Activated T-helper 17 cell treated with anti-CD3 and anti-CD28 coated beads, Interleukin-2, amount 50 U/mL, for 72 hours (primary cell): ENCODE data around the gene CAPS. TPM values are rescaled to one million over a fixed set of nuclear protein-coding genes. Genes with fewer than 3 reads are reported as not detected.

Experiments
- ATAC-seq: fragments of 150-1000 bp; cut with Tn5 transposase; replicated peaks from 2 replicates; pipeline ENCODE4 v1.10.0; 2021; ENCODE audit warnings: mild to moderate bottlenecking, moderate library complexity
- H3K27ac Mint-ChIP-seq: one replicate; pipeline ENCODE4 v1.8.0; 2022; ENCODE audit warnings: mixed read lengths
- H3K27me3 Mint-ChIP-seq: one replicate; pipeline ENCODE4 v1.8.0; 2022; ENCODE audit warnings: mixed read lengths
- H3K36me3 Mint-ChIP-seq: one replicate; pipeline ENCODE4 v1.8.0; 2022; ENCODE audit warnings: low read depth, mild to moderate bottlenecking, mixed read lengths
- H3K4me1 Mint-ChIP-seq: one replicate; pipeline ENCODE4 v1.8.0; 2022; ENCODE audit warnings: mixed read lengths
- H3K4me3 Mint-ChIP-seq: one replicate; pipeline ENCODE4 v1.8.0; 2022; ENCODE audit warnings: mild to moderate bottlenecking, mixed read lengths
- H3K9me3 Mint-ChIP-seq: one replicate; pipeline ENCODE4 v1.8.0; 2022; ENCODE audit warnings: mixed read lengths
- total RNA-seq, 2 donors: library from RNA; stranded (reverse); gene quantifications; one replicate each; pipeline ENCODE4 v1.2.3, GENCODE V29; 2022

The CAPS gene
- total RNA-seq, 2 donors from 2014 or later: 3.8 to 5.1 TPM

DNA sequence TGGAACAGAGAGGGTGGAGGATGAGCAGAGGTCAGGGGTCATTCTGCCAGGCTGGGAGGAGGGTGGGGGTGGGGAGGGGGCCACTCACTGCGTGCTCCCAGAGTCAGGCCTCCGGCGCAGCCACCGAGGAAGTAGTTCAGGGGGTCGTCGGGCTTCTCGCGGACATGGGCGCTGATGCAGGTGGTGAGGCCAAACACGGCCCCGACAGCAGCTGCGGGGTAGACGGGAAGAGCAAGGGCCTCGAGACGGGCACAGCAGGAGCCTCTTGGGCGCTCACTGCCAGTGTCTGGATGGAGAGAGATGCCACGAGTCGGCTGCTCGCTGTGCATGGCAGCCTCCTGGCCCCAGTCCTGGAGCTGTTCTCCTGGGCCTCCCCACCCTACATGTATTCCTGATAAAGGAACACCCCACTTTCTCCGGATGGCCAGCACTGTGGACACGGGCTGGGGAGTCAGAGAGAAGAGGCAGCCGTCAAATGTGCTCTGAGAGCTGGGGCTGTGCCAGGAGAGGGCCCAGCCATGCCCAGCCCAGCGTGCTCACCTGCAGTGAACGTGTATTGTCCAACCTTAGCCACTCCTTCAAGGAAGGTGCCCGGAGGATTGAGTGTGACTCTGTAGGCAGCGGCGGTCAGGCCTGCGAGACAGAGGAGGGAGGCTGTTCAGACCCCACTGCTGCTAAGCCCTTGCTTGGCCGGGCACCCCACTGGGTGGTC is 17.5 kb upstream of the CAPS start:
- ATAC-seq: no peak
- peaks cover 22% of the 10 kb centered on the region for H3K36me3 Mint-ChIP-seq
- H3K27me3 Mint-ChIP-seq: no peaks in the 10 kb centered on the region
- H3K9me3 Mint-ChIP-seq: no peaks in the 10 kb centered on the region
- H3K4me1 Mint-ChIP-seq: peaks cover 5% of the 10 kb centered on the region
- no peak overlapping the region for H3K27ac Mint-ChIP-seq
- no peak overlapping the region for H3K4me3 Mint-ChIP-seq

DNA sequence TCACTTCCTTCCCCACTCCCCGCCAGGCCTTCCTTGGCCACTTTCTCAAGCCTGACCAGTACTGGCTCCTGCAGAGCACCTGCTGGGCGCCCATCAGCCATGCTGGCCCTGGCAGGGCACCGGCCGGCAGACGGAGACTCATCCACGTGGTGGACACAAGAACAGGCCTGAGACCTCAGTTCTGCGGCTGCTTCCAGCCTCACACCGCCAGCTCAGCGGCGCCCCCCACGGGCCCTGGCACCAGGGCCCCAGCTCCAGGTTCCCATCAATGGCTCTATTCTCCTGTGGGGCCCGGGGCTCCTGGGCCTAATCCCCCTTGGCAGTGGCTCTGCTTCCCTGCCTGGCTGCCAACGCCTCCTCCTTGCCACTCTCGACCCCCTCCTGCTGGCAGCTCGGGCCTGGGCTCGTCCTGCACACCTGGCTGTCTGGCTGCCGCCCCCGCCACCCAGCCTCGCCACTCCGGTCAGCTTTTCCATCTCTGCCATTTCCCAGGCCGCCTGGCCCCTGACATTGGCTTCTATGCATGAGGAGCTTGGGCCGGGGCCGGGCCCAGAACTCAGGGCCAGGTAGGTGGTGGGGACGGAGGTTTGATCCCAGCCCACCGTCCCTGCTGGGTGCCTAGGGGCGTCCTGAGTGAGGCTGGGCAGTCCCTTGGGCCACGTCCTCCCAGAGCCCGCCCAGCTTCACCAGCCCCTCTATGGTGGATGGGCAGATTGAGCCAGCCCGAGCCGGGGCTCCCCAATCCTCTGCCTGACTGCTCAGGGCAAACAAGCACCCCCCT is 16.7 kb upstream of the CAPS start:
- Mint-ChIP-seq H3K4me1 (peaks cover 5% of the 10 kb centered on the region), H3K9me3 (no peaks in the 10 kb centered on the region), H3K27ac (no peak overlapping the region), H3K36me3 (peaks cover 25% of the 10 kb centered on the region), H3K4me3 (no peak overlapping the region), H3K27me3 (no peaks in the 10 kb centered on the region)
- no peak for ATAC-seq

DNA sequence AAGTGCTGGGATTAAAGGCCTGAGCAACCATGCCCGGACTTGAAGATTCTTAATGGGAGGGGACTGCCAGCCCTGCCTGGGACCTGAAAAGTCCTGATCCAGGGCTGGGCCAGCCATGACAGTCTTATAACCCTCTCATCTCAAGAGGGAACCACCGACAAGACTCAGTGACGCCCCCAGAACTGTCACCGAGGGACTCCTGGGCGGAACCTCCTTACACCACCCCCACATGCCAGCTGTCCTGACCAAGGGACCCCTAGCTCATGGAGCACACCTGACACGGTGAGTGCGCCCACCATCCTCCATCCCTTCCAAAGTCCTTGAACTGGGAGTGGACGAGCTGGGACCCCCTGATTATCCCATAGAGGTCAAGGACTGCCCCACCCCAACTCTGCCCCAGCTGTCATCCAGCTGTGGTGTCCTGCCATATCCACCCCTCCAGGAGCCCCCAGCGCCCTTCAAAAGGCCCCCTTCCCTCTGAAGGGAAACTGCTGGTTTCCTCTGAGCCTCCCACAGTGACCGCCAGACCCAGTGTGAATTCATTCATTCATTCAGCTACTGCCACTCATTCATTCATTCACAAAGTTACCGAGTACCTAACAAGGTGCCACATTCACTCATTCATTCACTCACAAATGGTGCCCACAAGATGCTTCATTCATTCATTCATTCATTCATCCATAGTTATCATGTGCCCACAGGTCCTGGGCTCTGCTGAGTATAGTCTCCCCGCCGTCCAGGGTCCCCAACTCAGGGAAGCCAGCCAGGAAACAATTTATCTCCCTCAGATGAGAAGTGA is 14.1 kb upstream of the CAPS start:
- H3K9me3 Mint-ChIP-seq: no peaks in the 10 kb centered on the region
- H3K36me3 Mint-ChIP-seq: peaks cover 37% of the 10 kb centered on the region
- peaks cover 5% of the 10 kb centered on the region for H3K4me1 Mint-ChIP-seq
- ATAC-seq: no peak
- H3K27ac Mint-ChIP-seq: no peak overlapping the region
- H3K27me3 Mint-ChIP-seq: no peaks in the 10 kb centered on the region
- H3K4me3 Mint-ChIP-seq: no peak overlapping the region

DNA sequence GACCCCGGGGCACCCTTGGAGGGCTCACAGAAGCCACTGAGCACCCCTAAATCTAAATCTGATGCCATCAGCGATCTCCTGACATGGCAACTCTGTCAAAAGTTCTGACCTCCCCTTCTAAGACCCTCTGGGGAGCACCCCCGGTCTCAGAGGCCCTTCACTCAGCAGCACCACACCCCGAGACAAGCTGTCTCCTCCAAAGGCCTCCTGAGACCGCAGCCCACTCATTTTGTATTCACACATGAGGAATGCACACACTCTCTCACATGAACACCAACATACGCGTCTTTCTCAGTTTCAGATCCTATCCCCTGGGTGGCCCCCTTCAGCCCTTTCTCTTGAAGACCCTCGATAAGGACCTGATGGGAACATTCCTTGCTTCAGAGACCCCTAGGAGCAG is 13.1 kb upstream of the CAPS start:
- Mint-ChIP-seq H3K4me1 (peaks cover 5% of the 10 kb centered on the region), H3K4me3 (peak overlapping the region; percentile 34), H3K27me3 (no peaks in the 10 kb centered on the region), H3K9me3 (no peaks in the 10 kb centered on the region), H3K27ac (peak overlapping the region; percentile 62), H3K36me3 (peaks cover 32% of the 10 kb centered on the region)
- no peak for ATAC-seq

DNA sequence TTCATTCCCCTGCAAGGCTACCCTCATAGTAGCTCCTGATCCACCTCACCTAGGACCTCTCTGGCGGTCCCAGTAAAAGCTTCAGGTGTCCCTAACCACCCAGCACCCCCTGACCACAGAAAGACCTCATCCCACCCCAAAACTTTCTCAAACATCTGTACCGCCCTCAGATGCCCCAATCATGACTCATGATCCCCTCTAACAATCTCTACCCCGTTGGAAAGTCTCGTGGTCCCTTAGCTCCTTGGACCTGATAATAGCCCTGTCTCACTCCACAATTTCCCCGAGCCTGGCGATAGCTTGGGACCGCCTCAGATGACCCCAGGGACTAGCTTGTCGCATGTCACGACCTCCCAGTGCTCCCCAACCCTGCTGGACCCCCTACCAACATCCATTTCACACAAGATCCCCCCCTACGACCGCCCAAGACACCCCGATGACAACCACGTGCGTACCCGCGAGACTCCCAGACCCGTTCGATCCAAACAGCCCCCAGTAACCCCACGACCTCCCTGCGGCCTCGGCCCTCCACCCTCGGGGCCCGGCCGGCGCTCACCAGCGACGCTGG is 10.9 kb upstream of the CAPS start:
- ATAC-seq: no peak
- peak overlapping the region; percentile 95 for H3K4me3 Mint-ChIP-seq
- H3K36me3 Mint-ChIP-seq: peaks cover 31% of the 10 kb centered on the region
- H3K27me3 Mint-ChIP-seq: no peaks in the 10 kb centered on the region
- peak overlapping the region; percentile 99 for H3K27ac Mint-ChIP-seq
- peaks cover 19% of the 10 kb centered on the region for H3K4me1 Mint-ChIP-seq
- no peaks in the 10 kb centered on the region for H3K9me3 Mint-ChIP-seq

DNA sequence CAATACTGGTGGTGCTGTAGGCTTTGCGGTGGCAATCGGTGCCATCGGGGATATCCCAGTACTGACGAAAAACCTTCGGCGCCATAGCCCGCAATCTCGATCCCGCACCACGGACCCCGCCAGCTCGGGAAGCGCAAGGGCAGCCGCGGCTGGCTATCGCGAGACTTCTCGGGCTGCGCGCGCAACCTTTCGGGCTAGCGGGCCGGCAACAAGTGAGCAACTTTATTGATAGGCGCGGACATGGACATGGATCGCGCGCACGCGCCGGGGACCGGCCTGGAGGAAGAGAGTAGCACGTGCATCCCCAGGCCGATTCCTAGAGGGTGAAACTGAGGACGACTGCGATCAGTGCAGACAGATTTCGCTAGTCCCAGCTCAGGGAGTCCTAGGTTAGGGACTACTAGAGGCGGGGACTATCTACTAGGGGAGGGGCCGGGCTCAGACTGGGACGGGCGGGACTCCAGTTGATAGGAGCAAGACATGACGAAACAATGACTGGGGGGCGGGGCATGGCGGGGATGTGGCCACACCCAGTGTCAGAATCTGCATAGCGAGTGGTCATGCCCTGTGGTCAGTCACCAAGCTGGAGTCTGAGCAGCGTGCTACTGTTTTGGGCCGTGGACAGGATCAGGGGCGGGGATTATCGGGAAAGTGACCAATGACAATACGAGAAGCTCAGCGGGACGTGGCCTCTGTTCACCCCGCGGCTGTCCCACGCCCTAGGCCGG is 10.3 kb upstream of the CAPS start, which contains the start of gene NDUFA11:
Gene NDUFA11 (minus strand): TSS at position 167 of the 728 bp plus-strand sequence. CDS start 82 bp downstream, at position 85.
- Mint-ChIP-seq H3K27me3 (no peaks in the 10 kb centered on the region), H3K36me3 (peaks cover 31% of the 10 kb centered on the region), H3K4me3 (peak within 1 kb of the TSS; percentile 95), H3K4me1 (peaks cover 19% of the 10 kb centered on the region), H3K27ac (peak within 1 kb of the TSS; percentile 99), H3K9me3 (no peaks in the 10 kb centered on the region)
- ATAC-seq: peak; percentile 68

DNA sequence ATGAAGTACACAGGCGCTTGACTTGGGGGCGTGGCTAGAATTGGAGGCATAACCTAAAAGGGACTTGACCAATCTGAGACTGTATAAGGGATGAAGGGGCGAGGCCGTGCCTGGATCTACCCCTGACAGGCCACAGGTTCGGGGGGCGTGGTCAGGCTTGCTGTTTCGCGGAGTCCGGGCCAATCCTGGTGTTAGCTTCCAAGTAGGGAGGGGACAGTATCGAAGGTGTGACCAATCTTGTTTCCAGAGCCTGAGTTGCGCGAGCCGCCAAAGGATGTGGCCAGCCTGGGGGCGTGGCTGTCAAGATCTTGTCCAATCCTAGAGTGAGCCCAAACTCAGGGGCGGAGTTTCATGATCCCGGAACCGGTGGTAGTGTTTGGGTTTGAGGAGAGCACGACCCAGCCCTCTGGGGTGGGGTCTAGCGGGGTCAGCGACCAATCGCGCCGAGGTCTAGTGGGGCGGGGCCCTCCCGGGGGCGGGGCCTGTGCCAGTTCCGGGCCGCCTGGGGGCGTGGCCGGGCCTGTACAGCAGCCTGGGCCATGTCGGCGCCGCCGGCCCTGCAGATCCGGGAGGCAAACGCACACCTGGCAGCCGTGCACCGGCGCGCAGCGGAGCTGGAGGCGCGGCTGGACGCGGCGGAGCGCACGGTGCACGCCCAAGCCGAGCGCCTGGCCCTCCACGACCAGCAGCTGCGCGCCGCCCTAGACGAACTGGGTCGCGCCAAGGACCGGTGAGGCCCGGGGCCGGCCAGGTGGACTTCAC is 9.5 kb upstream of the CAPS start, which contains the start of gene VMAC:
Gene VMAC (plus strand): TSS at position 521 of the 762 bp plus-strand sequence. CDS start 19 bp downstream, at position 540.
- peak; percentile 84 for ATAC-seq
- peaks cover 19% of the 10 kb centered on the region for H3K4me1 Mint-ChIP-seq

DNA sequence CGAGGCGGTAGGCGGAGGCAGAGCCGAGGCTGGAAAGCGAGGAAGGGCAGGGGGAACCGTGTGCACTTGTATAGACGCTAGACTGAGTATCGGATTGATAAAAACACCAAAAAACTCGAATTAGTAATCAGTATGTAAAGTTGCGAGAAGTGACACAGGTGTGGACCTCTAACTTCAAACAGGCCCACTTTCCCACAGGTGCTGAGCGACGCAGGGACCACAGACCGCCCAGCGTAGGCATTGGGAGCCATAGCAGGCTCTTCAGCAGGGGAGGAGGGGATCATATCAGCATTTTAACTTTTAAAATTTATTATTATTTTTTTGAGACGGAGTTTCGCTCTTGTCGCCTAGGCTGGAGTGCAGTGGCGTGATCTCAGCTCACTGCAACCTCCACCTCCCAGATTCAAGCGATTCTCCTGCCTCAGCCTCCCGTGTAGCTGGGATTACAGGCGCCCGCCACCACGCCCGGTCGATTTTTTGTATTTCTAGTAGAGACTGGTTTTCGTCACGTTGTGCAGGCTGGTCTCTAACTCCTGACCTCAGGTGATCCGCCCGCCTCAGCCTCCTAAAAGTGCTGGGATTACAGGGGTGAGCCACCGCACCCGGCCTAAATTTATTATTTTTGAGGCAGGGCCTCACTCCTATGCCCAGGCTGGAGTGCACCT is 8.8 kb upstream of the CAPS start:
- Mint-ChIP-seq H3K27me3 (no peaks in the 10 kb centered on the region), H3K4me1 (peaks cover 19% of the 10 kb centered on the region), H3K4me3 (peak overlapping the region; percentile 95), H3K36me3 (peaks cover 33% of the 10 kb centered on the region), H3K27ac (peak overlapping the region; percentile 99), H3K9me3 (no peaks in the 10 kb centered on the region)
- no peak for ATAC-seq

More for the DNA sequence above, 9.5 kb upstream of the CAPS start, which contains the start of gene VMAC:
- H3K36me3 Mint-ChIP-seq: peaks cover 32% of the 10 kb centered on the region
- no peaks in the 10 kb centered on the region for H3K9me3 Mint-ChIP-seq
- no peaks in the 10 kb centered on the region for H3K27me3 Mint-ChIP-seq
- peak within 1 kb of the TSS; percentile 95 for H3K4me3 Mint-ChIP-seq
- peak within 1 kb of the TSS; percentile 99 for H3K27ac Mint-ChIP-seq

DNA sequence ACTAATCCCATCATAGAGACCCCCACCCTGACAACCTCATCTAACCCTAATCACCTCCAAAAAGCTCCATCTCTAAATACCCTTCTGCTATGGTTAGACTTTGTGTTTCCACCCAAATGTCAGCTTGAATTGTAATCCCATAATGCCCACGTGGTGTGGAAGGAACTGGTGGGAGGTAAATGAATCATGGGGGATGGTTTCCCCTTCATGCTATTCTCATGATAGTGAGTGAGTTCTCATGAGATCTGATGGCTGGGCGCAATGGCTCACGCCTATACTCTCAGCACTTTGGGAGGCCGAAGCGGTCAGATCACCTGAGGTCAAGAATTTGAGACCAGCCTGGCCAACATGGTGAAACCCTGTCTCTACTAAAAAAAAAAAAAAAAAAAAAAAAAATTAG is 6.8 kb upstream of the CAPS start:
- ATAC-seq: no peak
- H3K9me3 Mint-ChIP-seq: no peaks in the 10 kb centered on the region
- peaks cover 26% of the 10 kb centered on the region for H3K36me3 Mint-ChIP-seq
- H3K27ac Mint-ChIP-seq: peak overlapping the region; percentile 27
- peaks cover 15% of the 10 kb centered on the region for H3K4me1 Mint-ChIP-seq
- peak overlapping the region; percentile 41 for H3K4me3 Mint-ChIP-seq
- no peaks in the 10 kb centered on the region for H3K27me3 Mint-ChIP-seq

DNA sequence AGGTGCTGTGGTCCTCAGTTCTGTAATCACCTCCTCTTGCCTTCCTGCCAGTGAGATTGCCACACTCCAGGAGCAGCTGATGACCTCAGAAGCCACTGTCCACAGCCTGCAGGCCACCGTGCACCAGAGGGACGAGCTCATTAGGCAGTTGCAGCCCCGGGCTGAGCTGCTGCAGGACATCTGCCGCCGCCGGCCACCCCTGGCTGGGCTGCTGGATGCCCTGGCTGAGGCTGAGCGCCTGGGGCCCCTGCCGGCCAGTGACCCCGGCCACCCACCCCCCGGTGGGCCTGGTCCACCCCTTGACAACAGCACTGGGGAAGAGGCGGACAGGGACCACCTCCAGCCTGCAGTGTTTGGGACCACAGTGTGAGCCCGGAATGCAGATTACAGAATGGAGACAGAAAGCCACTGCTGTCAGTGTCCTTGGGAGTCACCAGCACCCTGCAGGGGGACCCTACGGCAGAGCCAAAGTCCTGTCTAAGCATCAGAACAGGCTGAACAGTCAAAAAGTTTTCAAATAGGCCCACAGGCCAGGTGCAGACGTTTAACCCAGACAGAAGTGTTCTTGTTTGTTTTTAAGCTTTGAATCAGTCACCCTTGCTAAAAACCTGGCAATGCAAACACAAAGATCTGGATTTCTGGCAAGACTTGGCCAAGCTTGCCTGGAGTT is 5.1 kb upstream of the CAPS start:
- Mint-ChIP-seq H3K4me1 (peaks cover 15% of the 10 kb centered on the region), H3K27ac (no peak overlapping the region), H3K4me3 (no peak overlapping the region), H3K36me3 (peaks cover 14% of the 10 kb centered on the region), H3K27me3 (no peaks in the 10 kb centered on the region), H3K9me3 (no peaks in the 10 kb centered on the region)
- ATAC-seq: no peak

DNA sequence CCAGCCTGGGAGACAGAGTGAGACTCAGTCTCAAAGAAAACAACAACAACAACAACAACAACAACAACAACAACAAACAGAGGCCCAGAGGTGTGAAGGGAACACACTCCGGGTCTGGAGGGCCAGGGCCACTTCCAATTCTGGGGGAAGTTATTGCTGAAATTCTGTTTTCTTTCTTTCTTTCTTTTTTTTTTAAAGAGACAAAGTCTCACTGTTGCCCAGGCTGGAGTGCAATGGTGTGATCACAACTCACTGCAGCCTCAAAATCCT is 3.5 kb upstream of the CAPS start:
- Mint-ChIP-seq H3K27ac (no peak overlapping the region), H3K4me1 (peaks cover 15% of the 10 kb centered on the region), H3K27me3 (no peaks in the 10 kb centered on the region)

DNA sequence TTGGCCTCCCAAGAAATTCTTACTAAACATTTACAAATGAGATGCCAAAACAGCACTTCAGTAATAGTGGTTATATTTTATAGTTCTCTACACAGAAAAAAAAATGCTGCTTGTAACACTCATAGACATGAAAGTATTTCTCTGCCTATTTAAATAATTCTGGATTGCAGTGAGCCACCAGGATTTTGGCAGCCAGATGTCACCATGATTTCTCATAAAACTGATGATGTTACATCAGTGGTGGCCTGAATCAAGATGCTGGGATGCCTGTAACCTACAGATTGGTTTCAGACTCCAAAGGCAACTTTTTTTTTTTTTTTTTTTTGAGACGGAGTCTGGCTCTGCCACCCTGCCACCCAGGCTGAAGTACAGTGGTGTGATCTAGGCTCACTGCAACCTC is 2.7 kb upstream of the CAPS start:
- H3K4me3 Mint-ChIP-seq: no peak overlapping the region
- no peak overlapping the region for H3K27ac Mint-ChIP-seq
- H3K27me3 Mint-ChIP-seq: no peaks in the 10 kb centered on the region

More for the DNA sequence above, 3.5 kb upstream of the CAPS start:
- ATAC-seq: no peak
- Mint-ChIP-seq H3K36me3 (peaks cover 15% of the 10 kb centered on the region), H3K9me3 (no peaks in the 10 kb centered on the region), H3K4me3 (no peak overlapping the region)

More for the DNA sequence above, 2.7 kb upstream of the CAPS start:
- Mint-ChIP-seq H3K9me3 (no peaks in the 10 kb centered on the region), H3K4me1 (peaks cover 12% of the 10 kb centered on the region), H3K36me3 (peaks cover 23% of the 10 kb centered on the region)
- ATAC-seq: no peak
